AG04449 (cell line): ENCODE data around the gene DAB1.

Source experiments
- CTCF ChIA-PET: fragments of 350-600 bp; formaldehyde crosslinking; extraction: SDS; loops from one replicate; lab custom pipeline; 2021; ENCODE audit warnings: antibody characterized with exemption; lab: Yijun Ruan, JAX
- POLR2A ChIA-PET: fragments of 400-600, 350-600 bp; formaldehyde crosslinking; extraction: SDS; loops from one replicate; lab custom pipeline; 2020; ENCODE audit warnings: antibody characterized with exemption, inconsistent platforms; lab: Yijun Ruan, JAX
- DNase-seq: peaks from one replicate; pipeline ENCODE4 v3.0.0-alpha.2; 2010; ENCODE audit warnings: low read depth, low spot score
- H3K4me3 ChIP-seq: 2 replicates; pipeline ENCODE4 v1.5.1; 2011; ENCODE audit warnings: low read depth, mild to moderate bottlenecking, control low read depth, low read length
- CTCF ChIP-seq: IDR thresholded peaks from one replicate; pipeline ENCODE4 v1.5.1; 2011; ENCODE audit warnings: mild to moderate bottlenecking, moderate library complexity, low read length, control low read depth, inconsistent platforms; ENCODE audit not compliant: insufficient read depth; ENCODE audit errors: missing control alignments

The DAB1 gene

GRCh38 chr1:57179001-57179400, 244.9 kb downstream of the DAB1 start:
- no peak overlapping the region for H3K4me3 ChIP-seq
- ChIA-PET CTCF (no interaction called here), POLR2A (no interaction called here)
- DNase-seq, result no peak
- TF ChIP-seq CTCF, result no peak

GRCh38 chr1:57175506-57175905, 248.4 kb downstream of the DAB1 start:
- no peak for DNase-seq
- TF ChIP-seq CTCF, result no peak
- ChIA-PET CTCF (no interaction called here), POLR2A (no interaction called here)
- H3K4me3 ChIP-seq, result no peak overlapping the region

GRCh38 chr1:57172040-57172439, 251.8 kb downstream of the DAB1 start:
- no peak overlapping the region for H3K4me3 ChIP-seq
- TF ChIP-seq CTCF, result no peak
- ChIA-PET CTCF (no interaction called here), POLR2A (no interaction called here)
- DNase-seq, result no peak

- ChIA-PET POLR2A (no interaction called here), CTCF (no interaction called here)
- DNase-seq, result no peak
- no peak for TF ChIP-seq CTCF
- H3K4me3 ChIP-seq, result no peak overlapping the region
Observed at GRCh38 chr1:57167997-57168396, 255.9 kb downstream of the DAB1 start.

- ChIA-PET CTCF (no interaction called here), POLR2A (no interaction called here)
- DNase-seq, result no peak
- TF ChIP-seq CTCF, result no peak
- H3K4me3 ChIP-seq, result no peak overlapping the region
Observed at GRCh38 chr1:57165546-57165945, 258.3 kb downstream of the DAB1 start.

GRCh38 chr1:57164584-57164983, 259.3 kb downstream of the DAB1 start:
- TF ChIP-seq CTCF, result no peak
- DNase-seq, result no peak
- ChIA-PET POLR2A (no interaction called here), CTCF (no interaction called here)
- H3K4me3 ChIP-seq, result no peak overlapping the region

- DNase-seq, result no peak
- POLR2A ChIA-PET, result no interaction called here
- TF ChIP-seq CTCF, result no peak
- CTCF ChIA-PET, result no interaction called here
- no peak overlapping the region for H3K4me3 ChIP-seq
Observed at GRCh38 chr1:57163789-57164188, 260.1 kb downstream of the DAB1 start.
